Suppressor macrophage treated with lipopolysaccharide for 1 hour (primary cell): ENCODE results near the gene TEX35.
"Not testable (repeated sequence)": the region's sequence is repeated elsewhere in the genome, so short reads cannot be mapped to it uniquely, and the experiment has no call there.

ENCODE experiments used
- DNase-seq, 3 donors: peaks; one replicate each; pipeline ENCODE4 v3.0.0-alpha.2; 2020 to 2022

The TEX35 gene

GRCh38 chr1:178495158-178495557 is 17.8 kb upstream of the TEX35 start:
- DNase-seq = no peak

GRCh38 chr1:178495741-178496409 is 17.0 kb upstream of the TEX35 start:
- DNase-seq = no peak

- DNase-seq = no peak
Observed at GRCh38 chr1:178496410-178497135, 16.3 kb upstream of the TEX35 start, which contains the start of gene CLEC20A. Gene CLEC20A, minus strand, starts transcription at chr1:178496964. Its CDS starts 25 bp downstream, at chr1:178496939.

GRCh38 chr1:178497903-178498478 is 14.9 kb upstream of the TEX35 start:
- no peak for DNase-seq

DNA sequence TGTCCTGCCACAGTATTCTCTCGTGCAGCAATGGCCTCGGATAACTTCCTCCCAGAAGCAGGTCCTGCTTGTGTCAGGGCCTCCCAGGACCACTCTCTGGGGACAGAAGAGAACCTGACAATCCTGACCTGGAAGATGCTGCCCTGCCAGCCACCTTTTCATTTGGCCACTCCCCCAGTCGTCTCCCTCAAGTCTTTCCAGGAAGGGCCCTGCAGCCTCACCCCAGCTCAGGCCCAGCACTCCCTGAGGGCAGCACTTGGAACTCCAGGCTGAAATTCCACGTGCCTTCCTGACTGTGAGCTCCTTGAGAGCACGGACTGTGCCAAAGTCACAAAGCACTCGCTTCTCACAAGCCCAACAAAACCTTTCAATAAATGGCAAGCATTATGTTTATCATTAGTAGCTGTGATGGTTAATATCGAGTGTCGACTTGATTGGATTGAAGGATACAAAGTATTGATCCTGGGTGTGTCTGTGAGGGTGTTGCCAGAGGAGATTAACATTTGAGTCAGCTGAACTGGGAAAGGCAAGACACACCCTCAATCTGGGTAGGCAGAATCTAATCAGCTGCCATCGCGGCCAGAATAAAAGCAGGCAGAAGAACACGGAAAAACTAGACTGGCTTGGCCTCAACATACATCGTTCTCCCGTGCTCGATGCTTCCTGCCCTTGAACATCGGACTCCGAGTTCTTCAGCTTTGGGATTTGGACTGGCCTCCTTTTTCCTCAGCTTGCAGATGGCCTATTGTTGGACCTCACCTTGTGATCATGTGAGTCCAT is 13.8 kb upstream of the TEX35 start:
- no peak for DNase-seq

DNA sequence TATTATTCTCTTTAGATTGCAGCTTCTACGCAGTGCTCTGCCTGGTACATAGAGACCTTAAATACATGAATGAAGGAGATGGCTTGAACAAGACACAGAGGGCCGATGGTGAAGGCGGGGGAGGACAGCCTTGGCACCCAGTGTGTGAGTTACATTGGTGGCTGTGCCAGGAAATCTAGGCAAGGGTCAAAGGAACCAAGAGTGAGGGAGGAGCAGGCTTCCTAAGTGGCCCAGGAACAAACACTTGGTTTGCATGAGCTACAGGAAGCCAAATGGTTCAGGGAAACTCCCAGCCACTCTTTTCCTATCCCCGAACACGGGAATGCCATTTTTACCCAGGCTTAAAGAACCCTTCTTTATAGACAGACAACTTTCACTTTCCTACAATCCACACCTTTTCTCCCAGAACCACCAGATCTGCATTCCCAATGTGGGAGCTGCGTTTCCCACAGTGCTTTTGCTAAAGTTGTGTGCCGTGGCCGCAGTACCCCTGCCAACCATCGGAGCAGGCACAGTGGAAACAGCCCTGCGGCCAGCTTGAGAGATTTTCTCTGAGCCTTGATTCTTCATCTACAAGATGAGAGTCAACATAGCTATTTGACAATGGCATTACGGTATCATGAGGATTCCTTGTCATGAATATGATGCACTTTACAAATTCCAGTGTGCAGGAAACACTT is 12.7 kb upstream of the TEX35 start:
- DNase-seq = no peak

GRCh38 chr1:178500936-178501554 is 11.9 kb upstream of the TEX35 start:
- DNase-seq = no peak

- DNase-seq = peak; percentile 72 to 93 (median 85)
Observed at GRCh38 chr1:178501705-178502329, 11.1 kb upstream of the TEX35 start.

DNA sequence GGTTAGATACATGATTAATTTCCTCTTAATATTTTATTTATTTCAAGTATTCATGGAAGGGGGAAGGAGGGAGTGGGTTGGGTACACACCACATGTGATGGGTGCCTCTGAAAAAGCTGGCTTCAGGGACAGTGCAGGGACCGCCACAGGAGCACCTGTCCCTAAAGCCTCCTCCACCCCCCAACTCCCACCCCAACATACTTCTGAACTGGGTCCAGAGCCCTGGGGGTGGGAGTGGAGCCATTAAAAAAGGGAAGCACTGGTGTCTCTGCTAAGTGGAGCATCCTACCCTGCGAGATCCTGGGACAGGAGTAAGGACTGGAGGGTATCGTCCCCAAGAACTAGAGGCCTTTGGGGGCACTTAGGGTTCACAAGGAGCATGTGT is 10.6 kb upstream of the TEX35 start:
- DNase-seq = no peak

GRCh38 chr1:178502856-178503255 is 10.1 kb upstream of the TEX35 start:
- no peak for DNase-seq

GRCh38 chr1:178503316-178503715 is 9.6 kb upstream of the TEX35 start:
- not testable (repeated sequence) for DNase-seq

DNA sequence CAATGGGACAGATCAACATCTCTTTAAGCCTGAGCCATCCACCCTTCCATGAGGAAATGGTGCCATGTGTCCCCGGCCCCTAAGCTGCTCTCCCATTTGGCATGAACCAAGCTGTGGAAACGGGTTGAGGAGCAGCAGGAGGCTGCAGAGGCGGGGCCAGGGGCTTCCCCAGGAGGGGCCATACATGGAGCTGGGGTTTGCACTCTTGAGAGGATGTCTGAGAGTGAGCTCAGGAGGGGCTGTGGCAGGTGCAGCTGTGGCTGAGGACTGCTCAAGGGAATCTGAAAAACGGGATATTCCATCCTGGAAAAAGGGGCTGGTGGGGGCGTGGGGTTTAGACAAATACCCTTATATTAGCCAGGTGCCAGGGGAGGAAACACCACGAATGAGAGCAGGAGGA is 9.1 kb upstream of the TEX35 start:
- no peak for DNase-seq

DNA sequence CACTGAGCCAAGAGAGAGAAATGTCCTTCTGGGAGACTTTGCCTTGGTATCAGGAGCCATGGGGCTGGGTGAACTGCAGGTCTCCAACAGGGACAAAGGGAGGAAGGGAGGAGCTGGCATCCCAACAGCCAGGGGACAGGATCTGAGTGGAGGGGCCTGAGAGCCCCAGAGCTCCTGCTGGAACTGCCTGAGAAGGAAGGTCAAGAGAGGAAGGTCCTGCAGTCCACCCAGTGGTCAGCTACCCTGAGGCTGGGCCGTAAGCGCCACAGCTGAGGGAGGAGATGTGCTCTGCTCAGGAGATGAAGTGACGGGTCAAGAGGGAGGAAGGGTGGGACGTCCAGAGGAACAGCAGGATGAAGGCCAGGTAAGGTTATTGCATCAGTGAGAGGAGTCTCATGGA is 8.6 kb upstream of the TEX35 start:
- DNase-seq = no peak

- DNase-seq = no peak
Observed at GRCh38 chr1:178506177-178506576, 6.7 kb upstream of the TEX35 start.

DNA sequence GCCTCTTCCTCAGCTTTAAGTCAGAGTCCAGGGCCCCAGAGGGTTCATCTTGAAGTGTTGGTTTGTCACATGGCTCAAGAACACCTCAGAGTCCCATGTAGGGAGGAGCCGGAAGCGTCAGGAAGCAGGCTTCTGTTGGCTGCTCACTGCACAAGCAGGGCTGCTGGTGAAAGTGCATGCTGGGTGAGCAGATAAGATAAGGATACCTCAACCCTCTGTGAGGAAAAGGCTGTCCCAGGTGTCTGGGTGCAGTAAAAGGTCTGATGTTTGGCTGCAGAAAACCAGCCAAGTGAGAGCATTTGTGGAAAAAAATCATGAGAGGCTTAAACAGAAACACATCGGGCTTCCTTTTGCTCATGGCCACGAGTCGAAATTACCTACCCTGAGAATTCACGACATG is 6.2 kb upstream of the TEX35 start:
- DNase-seq = no peak

GRCh38 chr1:178509414-178510007 is 3.4 kb upstream of the TEX35 start:
- DNase-seq = no peak

DNA sequence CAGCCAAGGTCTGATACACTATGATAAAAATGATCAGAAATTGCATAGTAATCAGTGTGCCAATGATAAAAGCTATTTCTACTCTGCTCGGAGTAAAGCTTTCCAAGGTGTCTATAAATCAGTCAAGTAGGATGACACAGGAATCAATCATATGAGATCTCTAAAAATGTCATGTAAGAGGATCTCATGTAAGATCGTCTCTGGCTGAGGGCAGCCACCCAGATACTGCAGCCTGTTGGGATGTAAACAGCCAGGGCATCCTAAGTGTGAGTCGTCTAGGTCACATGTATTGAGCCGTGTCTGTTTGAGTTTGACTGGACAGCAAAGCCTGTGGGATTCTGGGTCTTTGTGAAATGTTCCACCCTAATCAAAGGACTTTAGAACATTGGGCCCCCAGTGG is 2.8 kb upstream of the TEX35 start:
- no peak for DNase-seq

GRCh38 chr1:178513278-178513983 is 522 bp downstream of the TEX35 start:
- DNase-seq = no peak

DNA sequence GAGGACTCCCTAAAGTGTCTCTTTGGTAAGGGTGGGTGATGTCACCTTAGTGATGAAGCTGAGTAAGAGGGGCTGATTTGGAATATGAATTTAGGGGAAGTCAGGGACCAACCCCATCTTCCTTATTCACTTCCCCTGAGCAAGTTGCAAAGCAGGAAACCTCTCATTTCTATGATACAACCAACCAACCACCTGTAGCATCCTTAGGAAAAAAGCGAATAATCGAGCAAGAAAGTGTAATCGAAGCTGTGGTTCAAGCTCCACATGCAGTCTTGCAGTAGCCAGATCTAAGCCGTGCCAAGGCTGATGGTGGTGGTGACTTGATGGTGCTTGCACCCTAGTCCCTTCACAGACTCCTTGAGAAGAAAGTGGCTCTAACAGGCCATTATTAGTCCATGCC is 3.2 kb downstream of the TEX35 start:
- peak in 2 of 3 donors; percentile 13 to 17 for DNase-seq

- no peak for DNase-seq
Observed at GRCh38 chr1:178518894-178519293, 6.0 kb downstream of the TEX35 start.

DNA sequence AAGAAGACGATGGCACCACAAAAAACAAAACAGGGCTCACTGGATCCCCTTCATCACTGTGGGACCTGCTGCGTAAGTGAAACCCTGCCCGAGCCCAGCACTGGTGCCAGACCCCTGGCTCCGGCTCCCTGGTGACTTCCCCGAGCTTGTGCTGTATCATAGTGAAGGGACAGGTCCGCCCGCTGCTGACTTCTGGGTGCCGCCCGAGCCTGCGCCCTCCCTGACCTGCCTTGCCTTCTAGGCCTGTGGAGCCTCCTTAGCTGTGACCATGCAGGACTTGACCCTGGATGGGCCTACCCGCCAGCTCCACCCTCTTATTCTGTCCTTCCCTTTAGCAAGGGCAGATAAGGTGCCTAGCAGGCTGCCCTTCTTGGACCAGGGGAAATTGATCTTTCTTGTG is 7.9 kb downstream of the TEX35 start:
- no peak for DNase-seq
